ENCODE data around the gene CLUH.

The CLUH gene

DNA sequence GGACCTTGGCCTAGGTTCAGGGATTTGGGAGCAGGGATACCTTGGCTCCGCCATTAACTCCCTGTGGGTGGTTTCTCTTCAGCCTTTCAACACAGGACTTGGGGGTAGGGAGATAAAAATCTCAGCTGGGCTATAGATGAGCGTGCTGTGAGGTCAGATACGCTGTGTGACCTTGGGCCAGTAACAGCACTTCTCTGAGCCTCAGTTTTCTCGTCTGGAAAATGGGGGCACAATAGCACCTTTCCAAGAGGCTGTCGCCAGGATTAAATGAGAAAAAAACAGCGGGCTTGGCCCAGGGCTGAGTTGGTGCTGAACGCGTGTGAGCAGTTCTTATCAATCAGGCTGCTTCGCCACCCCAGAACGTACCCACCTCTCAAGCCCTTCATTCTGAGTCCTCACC, 20.2 kb upstream of the CLUH start:
- Mint-ChIP-seq H3K27ac (no peak overlapping the region), H3K36me3 (no peaks in the 10 kb centered on the region), H3K4me3 (no peak overlapping the region), H3K27me3 (peaks cover 49% of the 10 kb centered on the region), H3K9me3 (no peaks in the 10 kb centered on the region), H3K4me1 (no peaks in the 10 kb centered on the region)
- no peak for DNase-seq
- CTCF ChIA-PET: no interaction called here

- H3K27ac Mint-ChIP-seq: no peak overlapping the region
- no peak for DNase-seq
- H3K27me3 Mint-ChIP-seq: peaks cover 57% of the 10 kb centered on the region
- H3K9me3 Mint-ChIP-seq: no peaks in the 10 kb centered on the region
- no peaks in the 10 kb centered on the region for H3K4me1 Mint-ChIP-seq
- H3K4me3 Mint-ChIP-seq: no peak overlapping the region
- no peaks in the 10 kb centered on the region for H3K36me3 Mint-ChIP-seq
- CTCF ChIA-PET: interaction anchor here (0.6 kb wide), 1 partner anchor 196 kb away, joined by 5 read pairs; no protein-coding TSS in a partner anchor
These were observed 19.3 kb upstream of the CLUH start for GRCh38 chr17:2730764-2731353.

DNA sequence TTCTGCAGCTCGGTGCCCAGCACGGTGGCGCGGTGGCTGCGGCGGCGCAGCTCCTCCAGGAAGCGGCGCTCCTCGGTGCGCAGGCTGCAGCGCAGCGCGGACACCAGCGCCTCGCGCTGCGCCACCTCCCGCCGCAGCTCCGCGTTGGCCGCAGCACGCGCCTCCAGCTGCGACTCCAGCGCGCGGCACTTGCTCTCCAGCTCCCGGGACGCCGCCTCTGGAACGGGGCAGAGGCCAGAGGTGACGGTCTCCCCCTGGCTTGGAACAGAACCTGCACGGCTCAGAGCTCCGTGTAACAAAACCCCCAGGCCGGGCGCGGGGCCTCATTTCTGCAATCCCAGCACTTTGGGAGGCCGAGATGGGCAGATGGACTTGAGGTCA, 13.2 kb upstream of the CLUH start:
- Mint-ChIP-seq H3K4me1 (peaks cover 5% of the 10 kb centered on the region), H3K36me3 (no peaks in the 10 kb centered on the region), H3K27ac (no peak overlapping the region), H3K27me3 (peaks cover 80% of the 10 kb centered on the region), H3K4me3 (peak overlapping the region; percentile 40), H3K9me3 (no peaks in the 10 kb centered on the region)
- DNase-seq: peak; percentile 63
- CTCF ChIA-PET: interaction anchor here (0.6 to 1.4 kb wide), 2 partner anchors 61 to 101 kb away, joined by 3 read pairs; no protein-coding TSS in a partner anchor

- DNase-seq: no peak
- no peak overlapping the region for H3K27ac Mint-ChIP-seq
- H3K36me3 Mint-ChIP-seq: no peaks in the 10 kb centered on the region
- H3K9me3 Mint-ChIP-seq: no peaks in the 10 kb centered on the region
- peaks cover 81% of the 10 kb centered on the region for H3K27me3 Mint-ChIP-seq
- peaks cover 5% of the 10 kb centered on the region for H3K4me1 Mint-ChIP-seq
- CTCF ChIA-PET: interaction anchor here (0.6 to 1.4 kb wide), 2 partner anchors 62 to 101 kb away, joined by 3 read pairs; no protein-coding TSS in a partner anchor
- H3K4me3 Mint-ChIP-seq: peak overlapping the region; percentile 48
These were observed 12.6 kb upstream of the CLUH start for GRCh38 chr17:2723997-2724783.

DNA sequence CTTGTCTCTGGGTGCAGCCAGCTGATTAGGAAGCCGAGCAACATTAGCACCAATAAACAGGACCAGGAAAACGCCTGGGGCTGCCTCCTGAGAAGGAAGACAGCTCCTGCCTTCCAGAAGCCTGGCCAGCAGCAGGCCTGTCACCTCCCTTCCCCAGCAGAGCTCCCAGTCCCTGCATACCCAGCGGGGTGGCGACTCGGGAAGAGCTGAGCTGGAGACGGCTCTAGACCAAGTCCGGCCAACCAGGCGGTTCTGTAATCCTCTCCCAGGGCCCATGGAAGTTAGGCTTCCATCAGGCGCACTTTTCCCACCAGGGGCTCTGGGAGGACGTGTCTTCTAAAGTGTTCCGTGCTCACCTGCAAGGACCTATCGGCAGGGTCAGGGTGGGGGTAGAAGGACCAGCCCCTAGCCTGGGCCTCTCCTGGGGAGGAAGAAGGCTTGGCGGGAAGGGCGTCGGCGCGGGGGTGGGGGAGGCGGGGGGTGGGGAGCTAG, 12.0 kb upstream of the CLUH start:
- peak overlapping the region; percentile 37 for H3K4me3 Mint-ChIP-seq

DNA sequence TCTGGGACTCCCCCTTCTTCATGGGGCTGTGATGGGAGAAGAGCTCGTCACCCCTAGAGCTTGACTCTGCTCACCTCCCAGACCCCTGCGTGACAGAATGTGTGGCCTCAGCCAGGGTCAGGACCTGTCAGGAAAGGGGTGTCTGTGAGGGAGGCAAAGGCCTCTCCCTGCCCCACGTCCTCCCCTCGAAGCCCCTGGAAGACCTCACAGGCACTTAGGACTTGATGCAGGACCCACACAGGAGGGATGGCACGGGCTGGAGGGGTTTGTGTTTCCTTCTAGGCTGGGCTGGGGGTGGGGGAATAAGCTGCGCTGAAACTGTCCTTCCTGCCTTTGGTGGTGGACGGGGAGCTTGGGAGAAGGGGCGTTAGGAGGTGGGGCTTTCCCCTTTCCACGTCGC, 11.0 kb upstream of the CLUH start:
- Mint-ChIP-seq H3K36me3 (no peaks in the 10 kb centered on the region), H3K9me3 (no peaks in the 10 kb centered on the region), H3K27me3 (peaks cover 67% of the 10 kb centered on the region), H3K4me3 (no peak overlapping the region), H3K4me1 (peaks cover 5% of the 10 kb centered on the region), H3K27ac (no peak overlapping the region)
- DNase-seq: no peak
- CTCF ChIA-PET: no interaction called here

More for the DNA sequence above, 12.0 kb upstream of the CLUH start:
- Mint-ChIP-seq H3K4me1 (peaks cover 5% of the 10 kb centered on the region), H3K36me3 (no peaks in the 10 kb centered on the region), H3K9me3 (no peaks in the 10 kb centered on the region), H3K27me3 (peaks cover 77% of the 10 kb centered on the region), H3K27ac (no peak overlapping the region)
- CTCF ChIA-PET: no interaction called here
- DNase-seq: no peak

DNA sequence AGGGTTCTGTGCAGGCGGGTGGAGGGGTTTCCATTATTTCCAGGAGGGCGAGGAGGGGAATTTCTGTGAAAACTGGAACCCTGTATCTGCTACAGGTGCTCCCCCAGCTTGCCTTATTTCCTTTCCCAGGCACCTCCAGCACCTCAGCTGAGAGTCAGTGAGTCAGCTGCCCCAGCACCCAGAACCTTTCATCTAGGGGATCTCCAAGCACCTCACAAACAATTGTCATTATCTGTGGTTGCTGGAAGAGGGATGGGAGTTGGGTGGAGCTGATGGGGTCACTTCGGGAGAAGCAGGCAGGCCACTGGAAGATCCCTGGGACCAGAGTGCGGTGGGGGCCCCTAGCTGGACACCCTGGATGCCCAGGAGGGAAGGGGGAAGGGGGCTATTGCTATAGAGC, 10.0 kb upstream of the CLUH start:
- CTCF ChIA-PET: no interaction called here
- Mint-ChIP-seq H3K27me3 (peaks cover 57% of the 10 kb centered on the region), H3K4me1 (peaks cover 5% of the 10 kb centered on the region), H3K36me3 (no peaks in the 10 kb centered on the region), H3K27ac (no peak overlapping the region), H3K9me3 (no peaks in the 10 kb centered on the region), H3K4me3 (no peak overlapping the region)
- DNase-seq: no peak

DNA sequence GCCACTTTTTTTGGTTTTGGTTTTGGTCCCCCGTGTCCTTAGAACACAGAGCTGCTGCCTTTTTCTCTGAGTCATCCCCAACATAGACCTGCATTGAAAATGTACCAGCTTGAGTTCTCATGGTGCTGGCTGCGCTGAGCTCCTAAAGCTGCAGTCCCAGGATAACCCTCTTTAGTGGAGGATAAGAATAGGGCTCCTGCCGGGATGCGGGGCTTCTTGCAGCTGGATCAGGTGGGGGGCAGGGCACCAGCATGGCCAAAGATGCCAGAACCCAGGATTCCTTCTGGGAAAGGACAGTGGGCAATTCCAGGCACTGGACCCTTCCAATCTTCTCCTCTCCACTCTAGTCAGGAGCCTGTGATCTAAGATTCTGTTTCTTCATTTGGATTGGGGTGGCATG, 8.3 kb upstream of the CLUH start:
- no peaks in the 10 kb centered on the region for H3K9me3 Mint-ChIP-seq
- H3K4me3 Mint-ChIP-seq: no peak overlapping the region
- no peak for DNase-seq
- no peak overlapping the region for H3K27ac Mint-ChIP-seq
- H3K27me3 Mint-ChIP-seq: peaks cover 40% of the 10 kb centered on the region
- CTCF ChIA-PET: no interaction called here
- H3K36me3 Mint-ChIP-seq: no peaks in the 10 kb centered on the region
- peaks cover 1% of the 10 kb centered on the region for H3K4me1 Mint-ChIP-seq

DNA sequence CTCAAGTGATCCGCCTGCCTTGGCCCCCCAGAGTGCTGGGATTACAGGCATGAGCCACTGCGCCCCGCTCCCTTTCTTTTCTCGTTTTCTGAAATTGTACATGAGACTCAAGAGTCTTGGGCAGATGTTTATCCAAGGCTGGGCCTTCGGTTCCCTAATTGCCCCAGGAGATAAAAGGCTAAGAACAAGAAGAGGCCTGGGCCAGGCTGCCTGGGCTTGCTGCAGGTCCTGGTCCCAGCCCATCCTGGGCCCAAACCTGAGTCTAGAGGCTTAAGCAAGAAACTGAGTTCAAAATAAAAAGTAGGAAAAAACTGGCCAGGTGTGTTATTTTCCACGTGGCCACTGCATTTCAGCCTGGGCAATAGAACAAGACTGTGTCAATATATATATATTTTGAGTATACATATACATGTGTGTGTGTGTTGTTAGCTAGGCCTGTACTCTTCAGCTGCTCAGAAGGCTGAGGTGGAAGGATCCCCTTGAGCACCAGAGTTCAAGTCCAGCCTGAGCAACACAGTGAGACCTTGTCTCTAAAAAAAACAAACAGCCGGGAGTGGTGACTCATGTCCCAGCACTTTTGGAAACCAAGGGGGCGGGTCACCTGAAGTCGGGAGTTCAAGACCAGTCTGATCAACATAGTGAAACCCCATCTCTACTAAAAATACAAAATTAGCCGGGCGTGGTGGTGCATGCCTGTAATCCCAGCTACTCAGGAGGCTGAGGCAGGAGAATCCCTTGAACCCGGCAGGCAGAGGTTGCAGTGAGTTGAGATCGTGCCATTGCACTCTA, 6.8 kb upstream of the CLUH start:
- H3K27me3 Mint-ChIP-seq: peaks cover 28% of the 10 kb centered on the region
- H3K4me3 Mint-ChIP-seq: no peak overlapping the region
- peaks cover 4% of the 10 kb centered on the region for H3K4me1 Mint-ChIP-seq
- CTCF ChIA-PET: no interaction called here
- DNase-seq: no peak
- H3K9me3 Mint-ChIP-seq: no peaks in the 10 kb centered on the region
- H3K36me3 Mint-ChIP-seq: no peaks in the 10 kb centered on the region
- no peak overlapping the region for H3K27ac Mint-ChIP-seq

GRCh38 chr17:2716649-2717048, 5.1 kb upstream of the CLUH start:
- H3K27ac Mint-ChIP-seq: no peak overlapping the region
- H3K4me1 Mint-ChIP-seq: peaks cover 15% of the 10 kb centered on the region
- H3K9me3 Mint-ChIP-seq: no peaks in the 10 kb centered on the region
- H3K27me3 Mint-ChIP-seq: peaks cover 11% of the 10 kb centered on the region
- DNase-seq: no peak
- H3K4me3 Mint-ChIP-seq: no peak overlapping the region
- peaks cover 1% of the 10 kb centered on the region for H3K36me3 Mint-ChIP-seq
- CTCF ChIA-PET: no interaction called here

DNA sequence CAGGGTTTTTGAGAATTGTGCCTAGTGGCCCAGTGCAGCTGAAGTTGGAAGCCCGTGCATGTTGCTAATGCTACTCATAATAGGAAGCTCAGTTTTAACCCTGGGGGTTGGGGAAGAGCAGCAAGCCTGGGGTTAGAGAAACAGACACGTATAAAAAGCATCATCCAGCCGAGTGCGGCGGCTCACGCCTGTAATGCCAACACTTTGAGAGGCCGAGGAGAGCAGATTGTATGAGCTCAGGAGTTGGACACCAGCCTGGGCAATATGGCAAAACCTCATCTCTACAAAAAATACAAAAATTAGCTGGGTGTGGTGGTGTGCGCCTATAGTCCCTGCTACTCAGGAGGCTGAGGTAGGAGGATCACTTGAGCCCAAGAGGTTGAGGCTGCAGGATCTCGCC, 2.3 kb upstream of the CLUH start:
- peak overlapping the region; percentile 29 for H3K4me3 Mint-ChIP-seq
- H3K27me3 Mint-ChIP-seq: no peaks in the 10 kb centered on the region
- peaks cover 35% of the 10 kb centered on the region for H3K4me1 Mint-ChIP-seq
- no peaks in the 10 kb centered on the region for H3K9me3 Mint-ChIP-seq
- no peak overlapping the region for H3K27ac Mint-ChIP-seq
- DNase-seq: no peak
- H3K36me3 Mint-ChIP-seq: peaks cover 1% of the 10 kb centered on the region
- CTCF ChIA-PET: interaction anchor here (1.1 kb wide), 1 partner anchor 298 kb away, joined by 3 read pairs; no protein-coding TSS in a partner anchor

DNA sequence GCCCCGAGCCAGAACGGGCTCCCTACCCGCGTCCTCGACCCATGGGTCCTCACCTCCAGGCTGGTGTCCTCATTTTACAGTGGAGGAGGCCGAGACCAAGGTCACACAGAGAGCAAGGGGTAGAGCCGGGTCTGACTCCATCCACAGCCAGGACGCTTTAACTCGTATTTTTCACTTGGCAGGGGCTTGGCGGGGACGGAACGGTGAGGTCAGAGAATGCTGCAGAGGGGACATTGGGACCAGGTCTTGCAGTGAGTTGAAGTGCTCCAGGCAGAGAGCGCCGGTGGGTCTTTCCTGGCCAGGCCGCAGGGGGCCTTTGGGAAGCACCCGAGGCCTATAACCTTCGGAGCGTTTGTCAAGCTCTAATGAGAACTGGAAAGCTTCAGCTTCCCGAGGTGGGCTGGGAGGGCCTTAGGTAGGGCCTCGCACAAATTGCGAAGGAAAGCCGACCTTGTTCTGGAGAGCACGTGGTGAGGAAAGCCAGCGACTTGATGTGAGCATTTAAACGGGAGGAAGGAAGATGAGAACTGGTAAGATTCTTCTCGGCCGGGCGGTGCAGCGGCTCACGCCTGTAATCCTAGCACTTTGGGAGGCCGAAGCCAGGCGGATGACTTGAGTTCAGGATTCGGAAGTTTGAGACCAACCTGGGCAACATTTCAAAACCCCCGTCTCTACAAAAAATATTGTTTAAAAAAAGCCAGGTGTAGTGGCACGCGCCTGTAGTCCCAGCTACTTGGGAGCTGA, 908 bp upstream of the CLUH start:
- H3K27me3 Mint-ChIP-seq: no peaks in the 10 kb centered on the region
- DNase-seq: no peak
- H3K27ac Mint-ChIP-seq: peak overlapping the region; percentile 81
- H3K36me3 Mint-ChIP-seq: peaks cover 1% of the 10 kb centered on the region
- CTCF ChIA-PET: no interaction called here
- H3K4me1 Mint-ChIP-seq: peaks cover 39% of the 10 kb centered on the region
- no peaks in the 10 kb centered on the region for H3K9me3 Mint-ChIP-seq
- H3K4me3 Mint-ChIP-seq: peak overlapping the region; percentile 85

- Mint-ChIP-seq H3K27me3 (no peaks in the 10 kb centered on the region), H3K27ac (peak overlapping the region; percentile 87), H3K4me1 (peaks cover 39% of the 10 kb centered on the region), H3K36me3 (peaks cover 1% of the 10 kb centered on the region), H3K4me3 (peak overlapping the region; percentile 85), H3K9me3 (no peaks in the 10 kb centered on the region)
- CTCF ChIA-PET: interaction anchor here (0.9 kb wide), 1 partner anchor 328 kb away, joined by 4 read pairs; no protein-coding TSS in a partner anchor
- peak; percentile 58 for DNase-seq
These were observed 559 bp downstream of the CLUH start for GRCh38 chr17:2710803-2711607.
